K562 (cell line): Measurements from ENCODE around the gene ZNF460. TPM values are rescaled to one million over a fixed set of nuclear protein-coding genes. Genes with fewer than 3 reads are reported as not detected.

Source experiments
- CHD7 ChIP-seq: fragments of 200-600 bp; sonication (generic); IDR thresholded peaks from one replicate; pipeline ENCODE4 v1.6.1; 2012; ENCODE audit warnings: mild to moderate bottlenecking, low read depth, low read length, inconsistent platforms
- PHF21A ChIP-seq: fragments of 450-650 bp; IDR thresholded peaks from 2 replicates; pipeline ENCODE4 v1.6.1; 2017; ENCODE audit warnings: low read depth, borderline replicate concordance
- TFAM ChIP-seq: fragments of 250-450 bp; sonication (Bioruptor Pico); conservative IDR thresholded peaks from 2 replicates; pipeline ENCODE4 v1.5.0; 2021; ENCODE audit warnings: mild to moderate bottlenecking, moderate library complexity
- ZBTB40 ChIP-seq, 2 experiments: fragments of 450-650 bp in 1 of 2; sonication (generic) in 1 of 2; formaldehyde crosslinking in 1 of 2; IDR thresholded peaks; 2 replicates each; pipeline versions ENCODE4 v1.7.1 to v1.9.0; 2016 to 2022; ENCODE audit warnings: inconsistent platforms in 1 of 2, mild to moderate bottlenecking in 1 of 2, missing genetic modification reagents in 1 of 2
- ZKSCAN8 ChIP-seq: fragments of 200-800 bp; sonication (Bioruptor generic); IDR thresholded peaks from 2 replicates; pipeline ENCODE4 v1.6.1; 2016; ENCODE audit warnings: missing genetic modification characterization, missing compliant biosample characterization
- ZNF212 ChIP-seq: fragments of 450-650 bp; formaldehyde crosslinking; IDR thresholded peaks from 2 replicates; pipeline ENCODE4 v1.4.0; 2020; ENCODE audit warnings: mild to moderate bottlenecking
- polyA plus RNA-seq, 8 experiments: library from polyadenylated mRNA; depleted of rRNA in 4 of 8; stranded (reverse) in 5 of 8; unstranded in 3 of 8; fragments of >200 nt; fragmentation: Nextera tagmentation in 2 of 8; fragmentation: Illumina TruSeq in 1 of 8; extraction: Ambion mirVana in 2 of 8; extraction: Trizol in 1 of 8; gene quantifications; 2 replicates each; pipeline versions ENCODE4 v1.2.1 to v1.2.3, GENCODE V29; 2011 to 2014; ENCODE audit warnings: inconsistent platforms in 1 of 8, missing spikeins in 1 of 8
- total RNA-seq, 7 experiments: library from RNA; depleted of rRNA in 6 of 7; stranded (reverse); fragments of >200 nt in 6 of 7; fragmentation: Illumina TruSeq in 2 of 7; extraction: Trizol in 2 of 7; gene quantifications; 2 replicates each; pipeline versions ENCODE4 v1.2.1 to v1.2.3, GENCODE V29; 2011 to 2021; ENCODE audit warnings: low replicate concordance in 1 of 7

Gene ZNF460
- total and polyA plus RNA-seq, 9 of the 15 experiments (the other 6 are each of a cell fraction or from before 2014, with no cell fraction given), result 0.45 to 36.2 (median 16.6) TPM

GRCh38 chr19:57280165-57280961 is at the start of gene ZNF460 (continued):
- TF ChIP-seq CHD7 (no peak), ZNF212 (CRISPR knock-in tag) (no peak), TFAM (CRISPR knock-in tag) (no peak), ZBTB40 (IDR thresholded peaks at IDR 0.05) (peak; percentile 91), ZBTB40 (CRISPR knock-in tag; IDR thresholded peaks at IDR 0.05) (no peak), ZKSCAN8 (CRISPR knock-in tag) (no peak), PHF21A (no peak)
